DOHH2 (cell line): ENCODE measurements around the gene UROC1.

ENCODE experiments used
- CTCF ChIP-seq: fragments of 200-600 bp; sonication (generic); IDR thresholded peaks from one replicate; pipeline ENCODE4 v1.5.1; 2014; ENCODE audit warnings: antibody characterized with exemption, mild to moderate bottlenecking, low read depth, low read length; ENCODE audit not compliant: poor library complexity, severe bottlenecking
- EZH2phosphoT487 ChIP-seq: fragments of 200-600 bp; sonication (generic); IDR thresholded peaks from 2 replicates; pipeline ENCODE4 v1.6.1; 2017; ENCODE audit warnings: borderline replicate concordance, mild to moderate bottlenecking, antibody characterized with exemption, low read length, moderate library complexity, mixed read lengths

- TF ChIP-seq CTCF: no peak
- TF ChIP-seq EZH2phosphoT487: no peak
These were observed 65.4 kb downstream of the UROC1 start for GRCh38 chr3:126452213-126452612.
